Stomach (tissue), 9 donors: Measurements from ENCODE around the gene TM7SF3. TPM values are rescaled to one million over a fixed set of nuclear protein-coding genes. Genes with fewer than 3 reads are reported as not detected.

Experiments used
- DNase-seq, 2 donors: peaks; one replicate each; pipeline versions ENCODE4 v3.0.0 to v3.0.0-alpha.2; 2013 to 2019
- H3K27ac ChIP-seq, 5 donors: fragments of 200-600 bp in 4 of 5; sonication (generic) in 4 of 5; one replicate each; pipeline ENCODE4 v1.5.1; 2013 to 2019; ENCODE audit warnings: mild to moderate bottlenecking in 1 of 5, moderate library complexity in 1 of 5
- H3K27me3 ChIP-seq, 3 donors: fragments of 200-600 bp; sonication (generic); one replicate each; pipeline ENCODE4 v1.5.1; 2017 to 2019; ENCODE audit warnings: mixed run types in 1 of 3
- H3K36me3 ChIP-seq, 4 donors: fragments of 200-600 bp; sonication (generic); 1 replicate in 3 of 4; 2 replicates in 1 of 4; pipeline ENCODE4 v1.5.1; 2016 to 2019
- H3K4me1 ChIP-seq, 4 donors: fragments of 200-600 bp; sonication (generic); one replicate each; pipeline ENCODE4 v1.5.1; 2016 to 2019
- H3K4me3 ChIP-seq, 4 donors: fragments of 200-600 bp; sonication (generic) in 3 of 4; one replicate each; pipeline ENCODE4 v1.5.1; 2016 to 2019; ENCODE audit warnings: mild to moderate bottlenecking in 1 of 4
- H3K9me3 ChIP-seq, 4 donors: fragments of 200-600 bp; sonication (generic); one replicate each; pipeline ENCODE4 v1.5.1; 2016 to 2019
- EP300 ChIP-seq: sonication (generic); formaldehyde crosslinking; IDR thresholded peaks from one replicate; pipeline ENCODE4 v1.6.1; 2017; ENCODE audit warnings: antibody characterized with exemption
- POLR2A ChIP-seq, 4 donors: fragments of 450-650 bp; IDR thresholded peaks; one replicate each; pipeline ENCODE4 v1.6.1; 2016; ENCODE audit warnings: antibody characterized with exemption in 4 of 4, control low read depth in 2 of 4, mild to moderate bottlenecking in 1 of 4, moderate library complexity in 1 of 4
- POLR2AphosphoS5 ChIP-seq, 3 donors: sonication (generic); formaldehyde crosslinking; IDR thresholded peaks; one replicate each; pipeline ENCODE4 v1.6.1; 2016; ENCODE audit warnings: antibody characterized with exemption in 3 of 3
- WGBS, 5 donors: extraction: QIAGEN DNeasy Blood & Tissue Kit in 3 of 5; methylation state at CpG; one replicate each; pipeline versions ENCODE4 v1.1.5 to v1.1.7; 2013 to 2018; 5-methylcytosine and 5-hydroxymethylcytosine counted together
- intact Hi-C: fragments of 100-400 bp; cut with DNase I; formaldehyde crosslinking; loops from one replicate; pipeline ENCODE4 v1.15.1; 2023; ENCODE audit warnings: low total_unique reads
- polyA plus RNA-seq, 3 donors: library from polyadenylated mRNA; stranded (reverse); fragments of 200-250 nt; gene quantifications; one replicate each; pipeline ENCODE4 v1.2.3, GENCODE V29; 2013
- total RNA-seq, 5 donors: library from RNA; depleted of rRNA; stranded (reverse); fragments of >200 nt; gene quantifications; one replicate each; pipeline versions ENCODE4 v1.1.0 to v1.2.3, GENCODE V29; 2014 to 2016
- TF ChIP-seq, protein P1 (sequence below), 7 experiments: fragments of 450-650 bp in 4 of 7; fragments of 200-600 bp in 3 of 7; sonication (generic) in 3 of 7; IDR thresholded peaks; one replicate each; pipeline ENCODE4 v1.5.1; 2016 to 2019; ENCODE audit warnings: antibody characterized with exemption in 7 of 7, control low read depth in 2 of 7, mild to moderate bottlenecking in 1 of 7
- donor health status: healthy with polysubstance abuse.
- donor health status: Bipolar disorder and iron deficiency.
- donor health status: healthy.

Gene TM7SF3
- total and polyA plus RNA-seq, 8 donors = 13.5 to 148 (median 75.4) TPM

GRCh38 chr12:27012982-27013255 is 1.3 kb downstream of the TM7SF3 start:
- TF ChIP-seq POLR2A (IDR thresholded peaks at IDR 0.05) = no peak
- TF ChIP-seq EP300 = no peak
- TF ChIP-seq, protein P1, sequence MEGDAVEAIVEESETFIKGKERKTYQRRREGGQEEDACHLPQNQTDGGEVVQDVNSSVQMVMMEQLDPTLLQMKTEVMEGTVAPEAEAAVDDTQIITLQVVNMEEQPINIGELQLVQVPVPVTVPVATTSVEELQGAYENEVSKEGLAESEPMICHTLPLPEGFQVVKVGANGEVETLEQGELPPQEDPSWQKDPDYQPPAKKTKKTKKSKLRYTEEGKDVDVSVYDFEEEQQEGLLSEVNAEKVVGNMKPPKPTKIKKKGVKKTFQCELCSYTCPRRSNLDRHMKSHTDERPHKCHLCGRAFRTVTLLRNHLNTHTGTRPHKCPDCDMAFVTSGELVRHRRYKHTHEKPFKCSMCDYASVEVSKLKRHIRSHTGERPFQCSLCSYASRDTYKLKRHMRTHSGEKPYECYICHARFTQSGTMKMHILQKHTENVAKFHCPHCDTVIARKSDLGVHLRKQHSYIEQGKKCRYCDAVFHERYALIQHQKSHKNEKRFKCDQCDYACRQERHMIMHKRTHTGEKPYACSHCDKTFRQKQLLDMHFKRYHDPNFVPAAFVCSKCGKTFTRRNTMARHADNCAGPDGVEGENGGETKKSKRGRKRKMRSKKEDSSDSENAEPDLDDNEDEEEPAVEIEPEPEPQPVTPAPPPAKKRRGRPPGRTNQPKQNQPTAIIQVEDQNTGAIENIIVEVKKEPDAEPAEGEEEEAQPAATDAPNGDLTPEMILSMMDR (IDR thresholded peaks at IDR 0.05) = no peak
- TF ChIP-seq POLR2AphosphoS5 (IDR thresholded peaks at IDR 0.05) = no peak
- intact Hi-C loops = no loop called here
- Histone ChIP-seq H3K27me3 (no peaks in the 10 kb centered on the region), H3K36me3 (no peaks in the 10 kb centered on the region), H3K9me3 (no peaks in the 10 kb centered on the region), H3K4me1 (peaks cover 22 to 73% (median 45%) of the 10 kb centered on the region in 4 donors), H3K4me3 (peak overlapping the region; percentile 85 to 96 (median 90)), H3K27ac (peak overlapping the region; percentile 27 to 96 (median 91))
- DNase-seq = no peak
- WGBS, 5 donors = 50 to 66% (median 59%) methylated on average over 5 of the region's 5 CpGs

DNA sequence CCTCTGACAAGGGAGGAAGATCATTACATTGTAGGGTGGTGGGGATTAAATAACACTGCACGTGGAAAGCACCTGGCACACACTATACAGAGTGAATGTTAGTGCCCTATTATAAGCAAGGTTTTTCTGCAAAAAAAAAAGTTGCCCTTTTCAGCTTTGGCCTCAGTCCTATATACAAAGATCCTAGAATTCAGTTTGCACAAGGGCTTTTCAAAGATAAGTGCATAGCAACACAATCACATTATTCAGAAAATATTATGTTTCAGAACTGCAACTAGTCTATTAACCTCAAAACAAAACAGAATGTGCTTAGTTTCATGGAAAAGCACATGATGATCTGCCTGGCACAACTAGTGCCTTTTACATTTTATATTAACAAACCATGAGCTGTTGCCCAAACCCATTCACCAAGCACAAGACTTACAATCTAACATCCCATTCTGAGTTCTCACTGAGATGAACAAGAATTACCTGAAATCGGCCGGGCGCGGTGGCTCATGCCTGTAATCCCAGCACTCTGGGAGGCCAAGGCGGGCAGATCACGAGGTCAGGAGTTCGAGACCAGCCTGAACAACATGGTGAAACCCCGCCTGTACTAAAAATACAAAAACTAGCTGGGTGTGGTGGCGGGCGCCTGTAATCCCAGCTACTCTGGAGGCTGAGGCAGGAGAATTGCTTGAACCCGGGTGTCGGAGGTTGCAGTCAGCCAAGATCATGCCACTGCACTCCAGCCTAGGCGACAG is 1.8 kb downstream of the TM7SF3 start:
- H3K9me3 ChIP-seq = no peaks in the 10 kb centered on the region
- H3K36me3 ChIP-seq = no peaks in the 10 kb centered on the region
- peak overlapping the region in 3 of 4 donors; percentile 86 to 96 (median 93) for H3K4me3 ChIP-seq
- TF ChIP-seq POLR2AphosphoS5 (IDR thresholded peaks at IDR 0.05) (peak in 1 of 3 donors; percentile 13), POLR2A (IDR thresholded peaks at IDR 0.05) (no peak)
- peak overlapping the region; percentile 27 to 96 (median 91) for H3K27ac ChIP-seq
- peaks cover 22 to 78% (median 45%) of the 10 kb centered on the region in 4 donors for H3K4me1 ChIP-seq
- 45 to 70% (median 57%) methylated on average over 14 of the region's 14 CpGs for WGBS, 5 donors
- DNase-seq = peak in 1 of 2 donors; percentile 26
- no peaks in the 10 kb centered on the region for H3K27me3 ChIP-seq
- intact Hi-C loops = no loop called here

- intact Hi-C loops = loop anchor here (10.0 kb wide), 1 partner anchor 65 kb away; no protein-coding TSS in a partner anchor
- no peak overlapping the region for H3K4me3 ChIP-seq
- 4 to 18% (median 9%) methylated on average over 1 of the region's 1 CpG for WGBS, 5 donors
- TF ChIP-seq EP300 (no peak), POLR2A (IDR thresholded peaks at IDR 0.05) (no peak), POLR2AphosphoS5 (IDR thresholded peaks at IDR 0.05) (no peak)
- TF ChIP-seq, protein P1 (IDR thresholded peaks at IDR 0.05) = no peak
- H3K27ac ChIP-seq = no peak overlapping the region
- no peaks in the 10 kb centered on the region for H3K36me3 ChIP-seq
- no peaks in the 10 kb centered on the region for H3K27me3 ChIP-seq
- H3K9me3 ChIP-seq = no peaks in the 10 kb centered on the region
- peaks cover 14 to 78% (median 37%) of the 10 kb centered on the region in 4 donors for H3K4me1 ChIP-seq
- no peak for DNase-seq
Observed at GRCh38 chr12:27009881-27010301, 4.3 kb downstream of the TM7SF3 start.

- no peak overlapping the region for H3K4me3 ChIP-seq
- intact Hi-C loops = loop anchor here (10.0 kb wide), 1 partner anchor 63 kb away; no protein-coding TSS in a partner anchor
- H3K27ac ChIP-seq = no peak overlapping the region
- TF ChIP-seq EP300 (no peak), POLR2AphosphoS5 (IDR thresholded peaks at IDR 0.05) (no peak), POLR2A (IDR thresholded peaks at IDR 0.05) (no peak)
- TF ChIP-seq, protein P1 (IDR thresholded peaks at IDR 0.05) = no peak
- peaks cover 7 to 69% (median 32%) of the 10 kb centered on the region in 4 donors for H3K4me1 ChIP-seq
- H3K36me3 ChIP-seq = no peaks in the 10 kb centered on the region
- H3K9me3 ChIP-seq = no peaks in the 10 kb centered on the region
- DNase-seq = no peak
- H3K27me3 ChIP-seq = no peaks in the 10 kb centered on the region
- 71 to 84% (median 78%) methylated on average over 5 of the region's 5 CpGs for WGBS, 5 donors
Observed at GRCh38 chr12:27008081-27008480, 6.1 kb downstream of the TM7SF3 start.
